HCT116 (cell line): ENCODE data around the gene MICAL1. TPM values are rescaled to one million over a fixed set of nuclear protein-coding genes. Genes with fewer than 3 reads are reported as not detected.

Source experiments
- ATAC-seq: fragments of 200-7000 bp; cut with Tn5 transposase; 2 replicates; pipeline ENCODE4 v1.9.1; 2020; ENCODE audit warnings: mild to moderate bottlenecking, moderate library complexity
- BruUV-seq: library from RNA; stranded (reverse); fragments of 400-500 nt; replicated peaks from 2 replicates; lab custom pipeline; 2021; lab: Mats Ljungman, UMichigan
- CTCF ChIA-PET: fragments of 300-600 bp; sonication (Branson Sonifier 250); formaldehyde crosslinking; loops from one replicate; lab custom pipeline; 2021; ENCODE audit warnings: antibody characterized with exemption; lab: Charles Lee
- POLR2A ChIA-PET: fragments of 300-600, 350-600 bp; sonication (Branson Sonifier 250); formaldehyde crosslinking; loops from one replicate; lab custom pipeline; 2021; ENCODE audit warnings: antibody characterized with exemption; lab: Charles Lee
- RAD21 ChIA-PET, 2 experiments: fragments of 300-600 bp; sonication (Branson Sonifier 250); formaldehyde crosslinking; loops; one replicate each; lab custom pipeline; 2023; ENCODE audit warnings: low total read pairs in 2 of 2; ENCODE audit not compliant: uncharacterized antibody in 2 of 2, unreplicated experiment in 2 of 2, low non-redundant PET in 1 of 2; lab: Charles Lee
- DNase-seq: peaks from one replicate; pipeline ENCODE4 v3.0.0-alpha.2; 2010; ENCODE audit warnings: low read depth, low spot score
- H2AFZ ChIP-seq: fragments of 200-600 bp; shearing (Covaris generic), sonication (generic); 2 replicates; pipeline ENCODE4 v1.6.1; 2017; ENCODE audit warnings: low read depth, mixed run types, mixed read lengths, antibody characterized with exemption, low read length; ENCODE audit not compliant: poor library complexity, severe bottlenecking
- H3K27ac ChIP-seq: 2 replicates; pipeline ENCODE4 v1.5.1; 2012; ENCODE audit warnings: low read depth, low read length
- H3K27me3 ChIP-seq: fragments of 200-600 bp; sonication (generic); 2 replicates; pipeline ENCODE4 v1.6.1; 2016; ENCODE audit warnings: mixed run types, low read length, mixed read lengths; ENCODE audit not compliant: insufficient read depth
- H3K36me3 ChIP-seq, 2 experiments: fragments of 200-500 bp in 1 of 2; fragments of 200-600 bp in 1 of 2; sonication (Bioruptor generic) in 1 of 2; sonication (generic) in 1 of 2; 2 replicates each; pipeline versions ENCODE4 v1.5.1 to v1.6.1; 2014 to 2016; ENCODE audit warnings: low read length in 2 of 2, inconsistent platforms in 1 of 2, mixed read lengths in 1 of 2, mixed run types in 1 of 2; ENCODE audit not compliant: insufficient read depth in 2 of 2, control insufficient read depth in 1 of 2
- H3K4me1 ChIP-seq, 2 experiments: fragments of 200-600 bp in 1 of 2; sonication (generic) in 1 of 2; 2 replicates each; pipeline versions ENCODE4 v1.5.1 to v1.6.1; 2012 to 2017; ENCODE audit warnings: low read length in 2 of 2, inconsistent platforms in 1 of 2, mild to moderate bottlenecking in 1 of 2, mixed read lengths in 1 of 2, mixed run types in 1 of 2, moderate library complexity in 1 of 2; ENCODE audit not compliant: insufficient read depth in 2 of 2, control insufficient read depth in 1 of 2
- H3K4me2 ChIP-seq: fragments of 200-600 bp; sonication (generic); 2 replicates; pipeline ENCODE4 v1.6.1; 2017; ENCODE audit warnings: mixed run types, low read length, mixed read lengths
- H3K4me3 ChIP-seq, 2 experiments: fragments of 200-600 bp in 1 of 2; sonication (generic) in 1 of 2; replicated peaks in 1 of 2; 2 replicates each; pipeline ENCODE4 v1.5.1; 2011 to 2016; ENCODE audit warnings: low read length in 2 of 2, control low read depth in 1 of 2, low read depth in 1 of 2, mild to moderate bottlenecking in 1 of 2, mixed read lengths in 1 of 2, mixed run types in 1 of 2
- H3K79me2 ChIP-seq: fragments of 200-600 bp; sonication (generic); 2 replicates; pipeline ENCODE4 v1.6.1; 2017; ENCODE audit warnings: mild to moderate bottlenecking, mixed run types, low read length, moderate library complexity, mixed read lengths; ENCODE audit not compliant: insufficient read depth
- H3K9ac ChIP-seq: fragments of 200-600 bp; sonication (generic); 2 replicates; pipeline ENCODE4 v1.6.1; 2016; ENCODE audit warnings: low read length, mixed read lengths
- H3K9me2 ChIP-seq: fragments of 200-600 bp; sonication (generic), shearing (Covaris generic); 2 replicates; pipeline ENCODE4 v1.6.1; 2017; ENCODE audit warnings: mixed run types, mild to moderate bottlenecking, moderate library complexity; ENCODE audit not compliant: insufficient read depth
- H3K9me3 ChIP-seq, 2 experiments: fragments of 200-500 bp in 1 of 2; fragments of 200-600 bp in 1 of 2; sonication (Bioruptor generic) in 1 of 2; sonication (generic) in 1 of 2; 2 replicates each; pipeline ENCODE4 v1.6.1; 2014 to 2017; ENCODE audit warnings: low read length in 2 of 2, mixed read lengths in 2 of 2, inconsistent platforms in 1 of 2, low read depth in 1 of 2, mild to moderate bottlenecking in 1 of 2, mixed run types in 1 of 2, moderate library complexity in 1 of 2; ENCODE audit not compliant: control insufficient read depth in 1 of 2, insufficient read depth in 1 of 2
- H4K20me1 ChIP-seq: fragments of 200-600 bp; sonication (generic), shearing (Covaris generic); 2 replicates; pipeline ENCODE4 v1.6.1; 2017; ENCODE audit warnings: mixed run types, mild to moderate bottlenecking, moderate library complexity; ENCODE audit not compliant: insufficient read depth
- CBX3 ChIP-seq: IDR thresholded peaks from 2 replicates; pipeline ENCODE4 v1.6.1; 2012; ENCODE audit warnings: low read depth
- CEBPB ChIP-seq: IDR thresholded peaks from 2 replicates; pipeline ENCODE4 v1.6.1; 2012; ENCODE audit warnings: low read depth
- ELF1 ChIP-seq: IDR thresholded peaks from 2 replicates; pipeline ENCODE4 v1.6.1; 2012; ENCODE audit warnings: low read depth, borderline replicate concordance
- EZH2 ChIP-seq: fragments of 200-600 bp; sonication (generic); IDR thresholded peaks from 2 replicates; pipeline ENCODE4 v1.6.1; 2017; ENCODE audit warnings: antibody characterized with exemption, mixed run types
- ZNF274 ChIP-seq: fragments of 200-500 bp; sonication (Bioruptor generic); IDR thresholded peaks from 2 replicates; pipeline ENCODE4 v1.6.1; 2014; ENCODE audit warnings: mild to moderate bottlenecking, low read depth, low read length, inconsistent platforms
- intact Hi-C: fragments of 100-400 bp; cut with micrococcal nuclease; formaldehyde crosslinking; loops from 2 replicates; pipeline ENCODE4 v1.10.0; 2022
- total RNA-seq: library from RNA; stranded (reverse); gene quantifications from one replicate; pipeline ENCODE4 v1.2.1, GENCODE V29; 2021; ENCODE audit not compliant: unreplicated experiment
- TF ChIP-seq, protein P1 (sequence below), 3 experiments: fragments of 200-600 bp in 1 of 3; sonication (generic) in 1 of 3; IDR thresholded peaks in 2 of 3; conservative IDR thresholded peaks in 1 of 3; 2 replicates each; pipeline ENCODE4 v1.5.1; 2012 to 2017; ENCODE audit warnings: low read depth in 2 of 3, low read length in 2 of 3, antibody characterized with exemption in 1 of 3, borderline replicate concordance in 1 of 3, control low read depth in 1 of 3, mild to moderate bottlenecking in 1 of 3, mixed read lengths in 1 of 3, mixed run types in 1 of 3, moderate library complexity in 1 of 3; ENCODE audit not compliant: insufficient read depth in 1 of 3
- TF ChIP-seq, protein P2 (sequence below): IDR thresholded peaks from 2 replicates; pipeline ENCODE4 v1.6.1; 2012

The MICAL1 gene
- total RNA-seq, 1 experiment from 2014 or later: 23.9 TPM

DNA sequence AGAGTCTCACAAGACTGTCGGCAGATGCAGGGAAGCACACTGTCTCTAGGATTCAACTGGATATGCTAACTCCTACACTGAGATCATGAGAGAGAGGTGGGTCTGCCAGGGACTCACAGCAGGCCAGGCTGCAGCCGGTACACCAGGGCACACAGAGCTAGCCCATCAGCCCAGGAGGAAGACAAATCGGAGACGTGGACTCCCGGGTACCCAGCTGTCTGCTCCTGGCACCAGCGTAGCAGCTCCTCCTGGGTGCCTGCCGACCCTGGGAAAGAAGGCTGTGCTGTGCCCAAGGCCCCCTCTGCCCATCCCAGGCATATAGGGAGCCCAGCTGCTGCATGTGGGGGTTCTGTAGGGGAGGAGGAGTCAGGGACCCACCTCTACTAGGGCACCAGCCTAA lies 7.0 kb downstream of the MICAL1 start:
- CTCF ChIA-PET: no interaction called here
- no peak for ATAC-seq
- RAD21 ChIA-PET: no interaction called here

DNA sequence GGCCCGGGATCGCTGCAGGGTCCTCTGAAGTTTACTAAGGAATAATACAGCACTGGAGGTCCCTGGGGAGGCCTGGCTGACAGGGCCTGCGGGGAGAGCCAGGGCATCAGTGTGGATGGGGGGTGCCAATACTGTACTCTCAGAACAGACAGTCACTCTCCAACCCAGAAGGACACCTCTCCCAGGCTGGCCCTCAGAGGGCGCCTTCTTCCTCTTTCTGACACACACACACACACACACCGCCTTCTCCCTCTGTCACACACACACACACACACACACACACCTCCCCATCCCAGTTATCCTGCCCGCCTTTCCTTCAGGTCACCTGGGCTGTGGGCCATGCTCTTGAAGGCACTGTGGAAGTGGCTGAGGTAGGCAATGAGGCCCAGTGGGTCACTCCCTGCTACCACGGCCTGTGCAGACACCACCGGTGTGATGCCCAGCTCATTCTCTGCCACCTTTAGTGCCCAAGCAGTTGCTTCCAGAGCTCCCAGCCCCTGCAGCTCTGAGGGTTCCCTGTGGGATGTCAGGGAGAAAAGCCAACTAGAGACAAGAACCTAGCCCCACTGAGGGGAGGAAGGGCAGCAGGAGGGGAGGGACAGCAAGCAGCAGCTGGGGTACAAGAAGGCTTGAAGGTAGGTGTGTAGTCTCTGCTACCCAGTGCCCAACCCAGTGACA lies 7.6 kb downstream of the MICAL1 start:
- H3K27me3 ChIP-seq: no peaks in the 10 kb centered on the region
- ATAC-seq (peak; percentile 64), DNase-seq (no peak)
- intact Hi-C loops: no loop called here
- H3K9me2 ChIP-seq: no peaks in the 10 kb centered on the region
- H3K4me1 ChIP-seq: 0 out of 4 replicates have a peak, but pooled peaks cover 0 to 3% of the 10 kb centered on the region in 2 experiments
- TF ChIP-seq, protein P1, sequence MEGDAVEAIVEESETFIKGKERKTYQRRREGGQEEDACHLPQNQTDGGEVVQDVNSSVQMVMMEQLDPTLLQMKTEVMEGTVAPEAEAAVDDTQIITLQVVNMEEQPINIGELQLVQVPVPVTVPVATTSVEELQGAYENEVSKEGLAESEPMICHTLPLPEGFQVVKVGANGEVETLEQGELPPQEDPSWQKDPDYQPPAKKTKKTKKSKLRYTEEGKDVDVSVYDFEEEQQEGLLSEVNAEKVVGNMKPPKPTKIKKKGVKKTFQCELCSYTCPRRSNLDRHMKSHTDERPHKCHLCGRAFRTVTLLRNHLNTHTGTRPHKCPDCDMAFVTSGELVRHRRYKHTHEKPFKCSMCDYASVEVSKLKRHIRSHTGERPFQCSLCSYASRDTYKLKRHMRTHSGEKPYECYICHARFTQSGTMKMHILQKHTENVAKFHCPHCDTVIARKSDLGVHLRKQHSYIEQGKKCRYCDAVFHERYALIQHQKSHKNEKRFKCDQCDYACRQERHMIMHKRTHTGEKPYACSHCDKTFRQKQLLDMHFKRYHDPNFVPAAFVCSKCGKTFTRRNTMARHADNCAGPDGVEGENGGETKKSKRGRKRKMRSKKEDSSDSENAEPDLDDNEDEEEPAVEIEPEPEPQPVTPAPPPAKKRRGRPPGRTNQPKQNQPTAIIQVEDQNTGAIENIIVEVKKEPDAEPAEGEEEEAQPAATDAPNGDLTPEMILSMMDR (IDR thresholded peaks at IDR 0.05 in 2 of 3, conservative IDR thresholded peaks at IDR 0.05 in 1 of 3; ENCODE audit: borderline replicate concordance in 1 of 3, insufficient read depth in 1 of 3, low read depth in 2 of 3, low read length in 2 of 3): peak in 1 of 3 experiments; percentile 6; a peak in 1 of 6 replicates
- TF ChIP-seq ELF1 (no peak), CEBPB (no peak)
- ChIA-PET POLR2A (no interaction called here), CTCF (no interaction called here), RAD21 (no interaction called here)
- no TSS peak for BruUV-seq
- H2AFZ ChIP-seq: no peak overlapping the region
- H3K4me2 ChIP-seq: no peak overlapping the region
- H3K36me3 ChIP-seq: peaks cover 5 to 6% of the 10 kb centered on the region in 2 experiments; a peak in 2 of 4 replicates
- no peak overlapping the region for H3K27ac ChIP-seq
- H3K9ac ChIP-seq: no peak overlapping the region
- H3K4me3 ChIP-seq: no peak overlapping the region
- no peaks in the 10 kb centered on the region for H3K9me3 ChIP-seq
- no peaks in the 10 kb centered on the region for H4K20me1 ChIP-seq
- H3K79me2 ChIP-seq: no peaks in the 10 kb centered on the region

More for the DNA sequence above, 7.0 kb downstream of the MICAL1 start:
- intact Hi-C loops: no loop called here
- Histone ChIP-seq H3K4me3 (no peak overlapping the region), H3K9me3 (no peaks in the 10 kb centered on the region), H3K4me1 (0 out of 4 replicates have a peak, but pooled peaks cover 0 to 3% of the 10 kb centered on the region in 2 experiments), H2AFZ (no peak overlapping the region), H3K27me3 (no peaks in the 10 kb centered on the region), H4K20me1 (no peaks in the 10 kb centered on the region), H3K79me2 (no peaks in the 10 kb centered on the region), H3K4me2 (no peak overlapping the region), H3K36me3 (peaks cover 4 to 5% of the 10 kb centered on the region in 2 experiments; a peak in 2 of 4 replicates), H3K27ac (no peak overlapping the region), H3K9ac (no peak overlapping the region), H3K9me2 (no peaks in the 10 kb centered on the region)
- TF ChIP-seq, protein P2, sequence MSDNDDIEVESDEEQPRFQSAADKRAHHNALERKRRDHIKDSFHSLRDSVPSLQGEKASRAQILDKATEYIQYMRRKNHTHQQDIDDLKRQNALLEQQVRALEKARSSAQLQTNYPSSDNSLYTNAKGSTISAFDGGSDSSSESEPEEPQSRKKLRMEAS: no peak
- TF ChIP-seq CBX3: no peak
- TF ChIP-seq ZNF274: no peak
- no peak for TF ChIP-seq EZH2
- BruUV-seq: no TSS peak
- no peak for DNase-seq
- POLR2A ChIA-PET: no interaction called here
